Cardiac muscle cell (in vitro differentiated cells and primary cell): ENCODE measurements around the gene KIRREL3. TPM values are rescaled to one million over a fixed set of nuclear protein-coding genes. Genes with fewer than 3 reads are reported as not detected.

Experiments used
- DNase-seq, 2 donors: peaks; one replicate each; pipeline versions ENCODE4 v3.0.0 to v3.0.0-alpha.2; 2010 to 2017; ENCODE audit warnings: low read depth in 1 of 2, low spot score in 1 of 2
- H3K27ac ChIP-seq: fragments of 200-600 bp; sonication (generic); 2 replicates; pipeline ENCODE4 v1.5.1; 2016
- H3K27me3 ChIP-seq: fragments of 200-600 bp; sonication (generic); 2 replicates; pipeline ENCODE4 v1.6.0; 2016; ENCODE audit warnings: control low read depth
- H3K36me3 ChIP-seq: fragments of 200-600 bp; sonication (generic); 2 replicates; pipeline ENCODE4 v1.5.1; 2016; ENCODE audit warnings: control low read depth
- H3K4me1 ChIP-seq: fragments of 200-600 bp; sonication (generic); 2 replicates; pipeline ENCODE4 v1.8.1; 2017; ENCODE audit warnings: low read depth, mild to moderate bottlenecking, mixed run types
- H3K4me3 ChIP-seq: fragments of 200-600 bp; sonication (generic); 2 replicates; pipeline ENCODE4 v1.5.1; 2016; ENCODE audit warnings: mild to moderate bottlenecking
- H3K9me3 ChIP-seq: fragments of 200-600 bp; sonication (generic); 2 replicates; pipeline ENCODE4 v1.5.1; 2017; ENCODE audit warnings: low read depth, mild to moderate bottlenecking, control low read depth
- CTCF ChIP-seq: IDR thresholded peaks from 2 replicates; pipeline ENCODE4 v1.5.1; 2012; ENCODE audit warnings: low read depth, mild to moderate bottlenecking, low read length
- polyA plus RNA-seq: library from polyadenylated mRNA; unstranded; fragments of >200 nt; fragmentation: Nextera tagmentation; extraction: Ambion mirVana; gene quantifications from 2 replicates; pipeline ENCODE4 v1.2.1, GENCODE V29; 2016
- total RNA-seq: library from RNA; depleted of rRNA; stranded (reverse); fragments of >200 nt; gene quantifications from 2 replicates; pipeline ENCODE4 v1.2.3, GENCODE V29; 2016

Gene KIRREL3
- total and polyA plus RNA-seq, 2 experiments from 2014 or later = 0.12 to 0.89 TPM

DNA sequence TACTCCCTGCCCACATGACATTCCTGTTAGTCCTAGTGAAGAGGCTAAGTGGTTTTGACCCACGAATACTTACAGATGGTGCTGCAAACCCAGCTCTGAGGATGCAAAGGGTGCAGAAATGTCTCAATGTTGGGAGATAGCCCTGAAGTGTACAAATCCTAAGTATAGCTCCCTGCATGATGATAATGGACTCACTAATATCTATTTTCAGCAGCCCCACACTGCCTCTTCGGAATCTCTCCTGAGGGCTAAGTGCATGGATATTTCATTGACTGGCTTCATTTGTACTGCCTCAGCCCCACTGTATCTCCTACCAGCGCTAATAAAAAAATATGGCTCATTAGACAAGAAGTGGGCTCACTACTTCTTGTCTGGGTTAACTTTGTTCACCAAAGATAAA is 114.5 kb downstream of the KIRREL3 start:
- no peaks in the 10 kb centered on the region for H3K9me3 ChIP-seq
- no peak overlapping the region for H3K27ac ChIP-seq
- H3K4me1 ChIP-seq = peaks cover 8% of the 10 kb centered on the region
- H3K36me3 ChIP-seq = no peaks in the 10 kb centered on the region
- DNase-seq = peak in 1 of 2 donors; percentile 20
- H3K27me3 ChIP-seq = peaks cover 3% of the 10 kb centered on the region
- H3K4me3 ChIP-seq = no peak overlapping the region
- TF ChIP-seq CTCF = no peak

GRCh38 chr11:126884594-126884993 is 116.0 kb downstream of the KIRREL3 start:
- H3K27me3 ChIP-seq = peaks cover 3% of the 10 kb centered on the region
- H3K36me3 ChIP-seq = no peaks in the 10 kb centered on the region
- TF ChIP-seq CTCF = no peak
- DNase-seq = no peak
- no peaks in the 10 kb centered on the region for H3K9me3 ChIP-seq
- peaks cover 8% of the 10 kb centered on the region for H3K4me1 ChIP-seq
- H3K27ac ChIP-seq = no peak overlapping the region
- H3K4me3 ChIP-seq = no peak overlapping the region

- no peak for TF ChIP-seq CTCF
- no peak for DNase-seq
- H3K4me1 ChIP-seq = peaks cover 8% of the 10 kb centered on the region
- no peak overlapping the region for H3K27ac ChIP-seq
- no peaks in the 10 kb centered on the region for H3K36me3 ChIP-seq
- no peaks in the 10 kb centered on the region for H3K9me3 ChIP-seq
- H3K27me3 ChIP-seq = peaks cover 3% of the 10 kb centered on the region
- H3K4me3 ChIP-seq = no peak overlapping the region
Observed at GRCh38 chr11:126884192-126884591, 116.4 kb downstream of the KIRREL3 start.

DNA sequence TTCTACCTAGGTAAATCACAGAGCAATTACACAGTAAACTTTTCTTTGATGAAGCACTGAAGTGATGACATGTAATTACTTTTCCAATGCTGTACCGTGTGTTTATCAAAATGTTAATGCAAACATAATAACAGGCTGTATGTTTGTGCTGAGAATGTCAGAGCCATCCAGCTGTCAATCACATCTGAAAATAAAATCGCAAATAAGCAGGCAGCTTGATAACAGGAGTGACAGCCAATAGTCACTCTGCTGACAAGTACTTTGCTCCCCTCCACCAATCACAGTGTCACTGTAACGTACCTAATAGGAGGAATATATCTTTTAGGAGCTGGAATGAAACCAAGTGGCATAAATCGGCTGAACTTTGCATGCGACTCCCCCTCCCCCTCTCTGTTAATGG is 119.7 kb downstream of the KIRREL3 start:
- peaks cover 1% of the 10 kb centered on the region for H3K4me1 ChIP-seq
- no peak for DNase-seq
- no peaks in the 10 kb centered on the region for H3K9me3 ChIP-seq
- H3K27me3 ChIP-seq = peaks cover 3% of the 10 kb centered on the region
- H3K27ac ChIP-seq = no peak overlapping the region
- TF ChIP-seq CTCF = no peak
- no peak overlapping the region for H3K4me3 ChIP-seq
- H3K36me3 ChIP-seq = no peaks in the 10 kb centered on the region

GRCh38 chr11:126879516-126879915 is 121.1 kb downstream of the KIRREL3 start:
- Histone ChIP-seq H3K36me3 (no peaks in the 10 kb centered on the region), H3K4me1 (peaks cover 5% of the 10 kb centered on the region), H3K4me3 (no peak overlapping the region), H3K27ac (no peak overlapping the region), H3K9me3 (no peaks in the 10 kb centered on the region), H3K27me3 (peaks cover 3% of the 10 kb centered on the region)
- no peak for DNase-seq
- TF ChIP-seq CTCF = no peak
